ENCODE data around the gene HADH. TPM values are rescaled to one million over a fixed set of nuclear protein-coding genes. Genes with fewer than 3 reads are reported as not detected.

Gene HADH
- polyA plus RNA-seq, 1 experiment, result 23.0 TPM

DNA sequence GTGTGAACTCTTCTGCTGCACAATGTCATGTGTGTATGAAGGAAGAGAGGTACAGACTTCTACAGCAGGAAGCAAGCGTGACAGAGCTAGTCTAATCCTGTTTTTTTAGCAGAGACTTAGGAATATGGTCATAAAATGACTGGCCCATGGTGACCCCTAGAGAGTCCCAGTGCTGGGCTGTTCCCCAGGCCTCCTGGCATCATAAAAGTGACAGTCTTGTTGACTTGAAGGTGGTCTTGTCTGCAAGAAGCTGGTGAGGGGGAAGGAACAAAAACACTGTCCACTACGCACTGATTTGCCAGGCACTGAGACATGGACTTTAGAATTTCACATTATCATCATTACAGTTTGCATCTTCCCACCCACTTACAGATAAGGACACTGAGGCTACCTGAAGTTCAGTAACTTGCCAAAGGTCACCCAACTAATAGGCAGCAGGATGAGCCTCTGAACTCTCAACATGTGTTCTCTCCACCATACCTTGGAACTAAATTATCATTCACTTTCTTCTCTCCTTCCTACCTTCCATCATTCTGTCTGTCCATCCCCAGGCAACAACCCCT lies 63.0 kb downstream of the HADH start:
- TF ChIP-seq, protein P1, sequence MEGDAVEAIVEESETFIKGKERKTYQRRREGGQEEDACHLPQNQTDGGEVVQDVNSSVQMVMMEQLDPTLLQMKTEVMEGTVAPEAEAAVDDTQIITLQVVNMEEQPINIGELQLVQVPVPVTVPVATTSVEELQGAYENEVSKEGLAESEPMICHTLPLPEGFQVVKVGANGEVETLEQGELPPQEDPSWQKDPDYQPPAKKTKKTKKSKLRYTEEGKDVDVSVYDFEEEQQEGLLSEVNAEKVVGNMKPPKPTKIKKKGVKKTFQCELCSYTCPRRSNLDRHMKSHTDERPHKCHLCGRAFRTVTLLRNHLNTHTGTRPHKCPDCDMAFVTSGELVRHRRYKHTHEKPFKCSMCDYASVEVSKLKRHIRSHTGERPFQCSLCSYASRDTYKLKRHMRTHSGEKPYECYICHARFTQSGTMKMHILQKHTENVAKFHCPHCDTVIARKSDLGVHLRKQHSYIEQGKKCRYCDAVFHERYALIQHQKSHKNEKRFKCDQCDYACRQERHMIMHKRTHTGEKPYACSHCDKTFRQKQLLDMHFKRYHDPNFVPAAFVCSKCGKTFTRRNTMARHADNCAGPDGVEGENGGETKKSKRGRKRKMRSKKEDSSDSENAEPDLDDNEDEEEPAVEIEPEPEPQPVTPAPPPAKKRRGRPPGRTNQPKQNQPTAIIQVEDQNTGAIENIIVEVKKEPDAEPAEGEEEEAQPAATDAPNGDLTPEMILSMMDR (IDR thresholded peaks at IDR 0.05; ENCODE audit: low read depth, low read length), result no peak
- POLR2A ChIA-PET, result no interaction called here
- Histone ChIP-seq H3K27ac (ENCODE audit: low read depth, low read length) (no peak overlapping the region), H3K27me3 (ENCODE audit: control insufficient read depth, insufficient read depth, low read length) (no peaks in the 10 kb centered on the region), H3K4me3 (ENCODE audit: low read depth, low read length) (no peak overlapping the region), H3K9me3 (ENCODE audit: control insufficient read depth, insufficient read depth, low read length) (no peaks in the 10 kb centered on the region)
- DNase-seq (ENCODE audit: low read depth, low spot score), result no peak
- CTCF ChIA-PET, result no interaction called here

DNA sequence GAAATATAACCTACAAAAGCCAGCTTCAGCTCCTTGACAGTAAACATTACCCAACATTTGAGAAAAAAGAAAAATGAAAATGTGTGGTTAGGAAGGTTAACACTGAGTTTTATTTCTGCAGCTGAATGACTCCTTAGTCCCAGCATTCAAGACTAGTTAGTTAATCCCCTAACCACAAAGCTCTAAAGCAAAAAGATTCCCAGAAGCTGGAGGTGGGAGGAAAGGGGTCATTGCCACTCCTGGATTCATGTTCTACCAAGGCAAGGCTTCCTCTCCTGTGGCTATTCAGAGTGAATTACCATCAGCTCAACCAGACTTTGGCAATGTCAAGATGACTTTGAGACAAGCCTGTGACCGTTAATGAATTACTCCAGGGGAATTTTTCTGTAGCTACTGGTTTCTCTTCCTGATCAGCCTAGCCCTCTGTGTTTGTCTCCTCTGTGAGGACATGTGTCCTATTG lies 63.6 kb downstream of the HADH start:
- POLR2A ChIA-PET, result no interaction called here
- no peak overlapping the region for H3K27ac ChIP-seq (ENCODE audit: low read depth, low read length)
- TF ChIP-seq, protein P1 (IDR thresholded peaks at IDR 0.05; ENCODE audit: low read depth, low read length), result no peak
- CTCF ChIA-PET, result no interaction called here
- no peak overlapping the region for H3K4me3 ChIP-seq (ENCODE audit: low read depth, low read length)
- no peak for DNase-seq (ENCODE audit: low read depth, low spot score)
- H3K27me3 ChIP-seq (ENCODE audit: control insufficient read depth, insufficient read depth, low read length), result no peaks in the 10 kb centered on the region
- H3K9me3 ChIP-seq (ENCODE audit: control insufficient read depth, insufficient read depth, low read length), result no peaks in the 10 kb centered on the region

DNA sequence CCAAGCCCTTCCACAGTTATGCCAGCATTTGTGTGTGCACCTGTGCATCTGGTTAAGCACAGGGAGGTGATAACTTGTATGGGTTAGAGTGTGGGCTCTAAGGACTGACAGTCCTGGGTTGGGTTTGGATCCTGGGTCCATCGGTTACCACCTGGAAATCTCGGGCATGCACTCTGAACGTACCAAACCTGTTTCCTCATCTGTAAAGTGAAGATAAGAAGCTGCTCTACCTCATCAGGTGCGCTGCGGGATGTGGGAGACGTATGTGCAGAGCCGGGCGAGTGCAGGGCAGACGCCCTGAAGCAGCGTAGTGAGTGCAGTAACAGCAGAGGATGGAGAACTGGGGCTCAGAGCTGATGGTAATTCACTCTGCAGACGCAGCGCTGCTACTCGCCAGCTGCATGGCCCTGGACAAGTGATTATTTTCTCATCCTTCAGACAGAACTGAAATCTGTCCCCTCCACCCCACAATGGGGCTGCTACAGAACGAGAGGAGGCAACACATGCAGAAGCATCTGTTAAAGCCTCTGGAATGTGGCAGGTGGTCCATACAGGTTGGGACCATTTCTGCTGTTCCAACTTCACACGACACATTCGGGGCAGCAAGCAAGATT lies 64.4 kb downstream of the HADH start:
- no peak for DNase-seq (ENCODE audit: low read depth, low spot score)
- ChIA-PET POLR2A (no interaction called here), CTCF (interaction anchor here (1.0 kb wide), 1 partner anchor 517 kb away, joined by 5 read pairs; no protein-coding TSS in a partner anchor)
- no peaks in the 10 kb centered on the region for H3K9me3 ChIP-seq (ENCODE audit: control insufficient read depth, insufficient read depth, low read length)
- TF ChIP-seq, protein P1 (IDR thresholded peaks at IDR 0.05; ENCODE audit: low read depth, low read length), result no peak
- no peak overlapping the region for H3K4me3 ChIP-seq (ENCODE audit: low read depth, low read length)
- no peak overlapping the region for H3K27ac ChIP-seq (ENCODE audit: low read depth, low read length)
- no peaks in the 10 kb centered on the region for H3K27me3 ChIP-seq (ENCODE audit: control insufficient read depth, insufficient read depth, low read length)

DNA sequence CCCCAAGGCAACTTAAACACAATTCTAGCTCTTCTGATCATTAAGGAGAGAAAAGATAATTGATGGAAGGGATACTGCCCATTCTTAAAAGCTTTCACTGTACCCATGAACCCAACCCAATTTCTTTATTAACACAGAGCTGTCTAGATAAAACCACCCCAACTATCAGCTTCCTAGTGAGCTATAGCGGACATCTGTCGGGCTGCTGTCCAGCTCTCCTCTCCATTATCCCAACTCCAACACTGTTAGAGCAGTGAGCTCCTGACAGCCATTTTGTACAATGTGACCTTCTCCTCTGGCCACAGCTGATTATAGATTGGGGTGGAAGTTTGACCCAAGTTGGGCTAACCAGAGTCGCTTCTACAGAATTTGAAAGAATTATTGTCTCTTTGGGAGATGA lies 66.1 kb downstream of the HADH start:
- H3K27me3 ChIP-seq (ENCODE audit: control insufficient read depth, insufficient read depth, low read length), result no peaks in the 10 kb centered on the region
- no peak overlapping the region for H3K4me3 ChIP-seq (ENCODE audit: low read depth, low read length)
- TF ChIP-seq, protein P1 (IDR thresholded peaks at IDR 0.05; ENCODE audit: low read depth, low read length), result no peak
- no peak overlapping the region for H3K27ac ChIP-seq (ENCODE audit: low read depth, low read length)
- ChIA-PET POLR2A (no interaction called here), CTCF (interaction anchor here (1.4 kb wide), 1 partner anchor 37 kb away, joined by 8 read pairs; no protein-coding TSS in a partner anchor)
- no peaks in the 10 kb centered on the region for H3K9me3 ChIP-seq (ENCODE audit: control insufficient read depth, insufficient read depth, low read length)
- no peak for DNase-seq (ENCODE audit: low read depth, low spot score)

GRCh38 chr4:108056418-108056817 lies 66.7 kb downstream of the HADH start:
- Histone ChIP-seq H3K4me3 (ENCODE audit: low read depth, low read length) (no peak overlapping the region), H3K27ac (ENCODE audit: low read depth, low read length) (no peak overlapping the region), H3K9me3 (ENCODE audit: control insufficient read depth, insufficient read depth, low read length) (no peaks in the 10 kb centered on the region), H3K27me3 (ENCODE audit: control insufficient read depth, insufficient read depth, low read length) (no peaks in the 10 kb centered on the region)
- ChIA-PET POLR2A (no interaction called here), CTCF (interaction anchor here (1.4 kb wide), 1 partner anchor 37 kb away, joined by 8 read pairs; no protein-coding TSS in a partner anchor)
- DNase-seq (ENCODE audit: low read depth, low spot score), result no peak
- TF ChIP-seq, protein P1 (IDR thresholded peaks at IDR 0.05; ENCODE audit: low read depth, low read length), result no peak
